ENCODE results near the gene ARL15.
A peak's percentile ranks its signal among the peaks of the same experiment; 100 is the strongest.

ARL15 gene

GRCh38 chr5:53922508-53923498 lies 387.6 kb downstream of the ARL15 start:
- peak overlapping the region; percentile 57 for H3K27ac ChIP-seq
- H4K20me1 ChIP-seq = no peaks in the 10 kb centered on the region
- no peak for TF ChIP-seq Cebpa-rat (IDR thresholded peaks at IDR 0.05)
- peak overlapping the region; percentile 56 for H3K4me2 ChIP-seq
- H3K9ac ChIP-seq = peak overlapping the region; percentile 11; the same call in 1 of the 2 replicates
- no peaks in the 10 kb centered on the region for H3K9me3 ChIP-seq
- H3K27me3 ChIP-seq = no peaks in the 10 kb centered on the region
- no peaks in the 10 kb centered on the region for H3K36me3 ChIP-seq
- H3K4me3 ChIP-seq = no peak overlapping the region
- peaks cover 61% of the 10 kb centered on the region for H3K4me1 ChIP-seq

GRCh38 chr5:53917826-53918225 lies 392.5 kb downstream of the ARL15 start:
- Histone ChIP-seq H3K4me2 (no peak overlapping the region), H3K9me3 (no peaks in the 10 kb centered on the region), H3K4me1 (peaks cover 11% of the 10 kb centered on the region), H3K36me3 (no peaks in the 10 kb centered on the region), H3K9ac (no peak overlapping the region), H3K27me3 (no peaks in the 10 kb centered on the region), H3K4me3 (no peak overlapping the region), H3K27ac (no peak overlapping the region), H4K20me1 (no peaks in the 10 kb centered on the region)
- TF ChIP-seq Cebpa-rat (IDR thresholded peaks at IDR 0.05) = no peak

- Histone ChIP-seq H3K9ac (no peak overlapping the region), H4K20me1 (no peaks in the 10 kb centered on the region), H3K4me2 (no peak overlapping the region), H3K27ac (no peak overlapping the region), H3K36me3 (no peaks in the 10 kb centered on the region), H3K27me3 (no peaks in the 10 kb centered on the region), H3K4me3 (no peak overlapping the region), H3K4me1 (peaks cover 4% of the 10 kb centered on the region), H3K9me3 (no peaks in the 10 kb centered on the region)
- no peak for TF ChIP-seq Cebpa-rat (IDR thresholded peaks at IDR 0.05)
Measured at GRCh38 chr5:53917095-53917494, 393.3 kb downstream of the ARL15 start.

GRCh38 chr5:53915120-53915519 lies 395.3 kb downstream of the ARL15 start:
- H4K20me1 ChIP-seq = no peaks in the 10 kb centered on the region
- no peak overlapping the region for H3K27ac ChIP-seq

GRCh38 chr5:53913941-53914340 lies 396.4 kb downstream of the ARL15 start:
- H3K27me3 ChIP-seq = no peaks in the 10 kb centered on the region
- TF ChIP-seq Cebpa-rat (IDR thresholded peaks at IDR 0.05) = no peak
- H3K4me3 ChIP-seq = no peak overlapping the region
- no peaks in the 10 kb centered on the region for H3K9me3 ChIP-seq
- no peak overlapping the region for H3K9ac ChIP-seq
- no peaks in the 10 kb centered on the region for H3K36me3 ChIP-seq
- H4K20me1 ChIP-seq = no peaks in the 10 kb centered on the region
- no peak overlapping the region for H3K27ac ChIP-seq
- no peaks in the 10 kb centered on the region for H3K4me1 ChIP-seq
- H3K4me2 ChIP-seq = no peak overlapping the region

More at GRCh38 chr5:53915120-53915519, 395.3 kb downstream of the ARL15 start:
- H3K4me1 ChIP-seq = no peaks in the 10 kb centered on the region
- no peak overlapping the region for H3K9ac ChIP-seq
- no peak for TF ChIP-seq Cebpa-rat (IDR thresholded peaks at IDR 0.05)
- no peaks in the 10 kb centered on the region for H3K36me3 ChIP-seq
- H3K4me3 ChIP-seq = no peak overlapping the region
- no peaks in the 10 kb centered on the region for H3K27me3 ChIP-seq
- H3K9me3 ChIP-seq = no peaks in the 10 kb centered on the region
- H3K4me2 ChIP-seq = no peak overlapping the region

- H3K4me3 ChIP-seq = no peak overlapping the region
- no peak overlapping the region for H3K9ac ChIP-seq
- H3K4me2 ChIP-seq = no peak overlapping the region
- no peaks in the 10 kb centered on the region for H3K36me3 ChIP-seq
- H3K4me1 ChIP-seq = no peaks in the 10 kb centered on the region
- no peak for TF ChIP-seq Cebpa-rat (IDR thresholded peaks at IDR 0.05)
- no peaks in the 10 kb centered on the region for H4K20me1 ChIP-seq
- H3K9me3 ChIP-seq = no peaks in the 10 kb centered on the region
- H3K27ac ChIP-seq = no peak overlapping the region
- no peaks in the 10 kb centered on the region for H3K27me3 ChIP-seq
Measured at GRCh38 chr5:53908757-53909156, 401.6 kb downstream of the ARL15 start.

- Histone ChIP-seq H3K4me1 (no peaks in the 10 kb centered on the region), H4K20me1 (no peaks in the 10 kb centered on the region), H3K9me3 (no peaks in the 10 kb centered on the region), H3K27ac (no peak overlapping the region), H3K4me2 (no peak overlapping the region), H3K36me3 (no peaks in the 10 kb centered on the region), H3K27me3 (no peaks in the 10 kb centered on the region), H3K4me3 (no peak overlapping the region), H3K9ac (no peak overlapping the region)
- TF ChIP-seq Cebpa-rat (IDR thresholded peaks at IDR 0.05) = no peak
Measured at GRCh38 chr5:53907827-53908226, 402.5 kb downstream of the ARL15 start.

GRCh38 chr5:53906736-53907135 lies 403.6 kb downstream of the ARL15 start:
- H3K9ac ChIP-seq = no peak overlapping the region
- no peak overlapping the region for H3K4me2 ChIP-seq
- no peaks in the 10 kb centered on the region for H3K9me3 ChIP-seq
- no peak overlapping the region for H3K4me3 ChIP-seq
- H3K4me1 ChIP-seq = no peaks in the 10 kb centered on the region
- no peak for TF ChIP-seq Cebpa-rat (IDR thresholded peaks at IDR 0.05)
- no peak overlapping the region for H3K27ac ChIP-seq
- H3K27me3 ChIP-seq = no peaks in the 10 kb centered on the region
- H3K36me3 ChIP-seq = no peaks in the 10 kb centered on the region
- H4K20me1 ChIP-seq = no peaks in the 10 kb centered on the region

- Histone ChIP-seq H3K9me3 (no peaks in the 10 kb centered on the region), H3K4me1 (no peaks in the 10 kb centered on the region), H3K27me3 (no peaks in the 10 kb centered on the region), H4K20me1 (no peaks in the 10 kb centered on the region), H3K9ac (no peak overlapping the region), H3K4me2 (no peak overlapping the region), H3K36me3 (no peaks in the 10 kb centered on the region), H3K4me3 (no peak overlapping the region), H3K27ac (no peak overlapping the region)
- TF ChIP-seq Cebpa-rat (IDR thresholded peaks at IDR 0.05) = no peak
Measured at GRCh38 chr5:53902296-53902907, 408.0 kb downstream of the ARL15 start.

GRCh38 chr5:53900677-53901076 lies 409.7 kb downstream of the ARL15 start:
- no peak for TF ChIP-seq Cebpa-rat (IDR thresholded peaks at IDR 0.05)
- no peak overlapping the region for H3K4me2 ChIP-seq
- H3K27me3 ChIP-seq = no peaks in the 10 kb centered on the region
- no peaks in the 10 kb centered on the region for H3K9me3 ChIP-seq
- no peak overlapping the region for H3K4me3 ChIP-seq
- no peak overlapping the region for H3K9ac ChIP-seq
- no peak overlapping the region for H3K27ac ChIP-seq
- no peaks in the 10 kb centered on the region for H3K36me3 ChIP-seq
- H3K4me1 ChIP-seq = no peaks in the 10 kb centered on the region
- no peaks in the 10 kb centered on the region for H4K20me1 ChIP-seq

Data from BLaER1 (cell line).